Panc1 (cell line): ENCODE results near the gene DMGDH.

Experiments used
- POLR2AphosphoS5 ChIP-seq: IDR thresholded peaks from 2 replicates; pipeline ENCODE4 v1.6.1; 2012; ENCODE audit warnings: mild to moderate bottlenecking, low read depth, low read length, moderate library complexity
- SIN3A ChIP-seq: IDR thresholded peaks from 2 replicates; pipeline ENCODE4 v1.6.1; 2012; ENCODE audit warnings: low read depth, mild to moderate bottlenecking, low read length, moderate library complexity, borderline replicate concordance; ENCODE audit not compliant: insufficient read depth
- TCF7L2 ChIP-seq: IDR thresholded peaks from 2 replicates; pipeline ENCODE4 v1.6.1; 2011; ENCODE audit warnings: mild to moderate bottlenecking, low read depth, low read length, inconsistent platforms
- TF ChIP-seq, protein P1 (sequence below): fragments of 450-650 bp; IDR thresholded peaks from 2 replicates; pipeline ENCODE4 v1.5.1; 2017; ENCODE audit warnings: mild to moderate bottlenecking
- TF ChIP-seq, protein P2 (sequence below), 2 experiments: IDR thresholded peaks; 2 replicates each; pipeline ENCODE4 v1.6.1; 2011 to 2012; ENCODE audit warnings: low read depth in 2 of 2, control low read depth in 1 of 2, low read length in 1 of 2, mild to moderate bottlenecking in 1 of 2, moderate library complexity in 1 of 2; ENCODE audit not compliant: insufficient read depth in 1 of 2

DNA sequence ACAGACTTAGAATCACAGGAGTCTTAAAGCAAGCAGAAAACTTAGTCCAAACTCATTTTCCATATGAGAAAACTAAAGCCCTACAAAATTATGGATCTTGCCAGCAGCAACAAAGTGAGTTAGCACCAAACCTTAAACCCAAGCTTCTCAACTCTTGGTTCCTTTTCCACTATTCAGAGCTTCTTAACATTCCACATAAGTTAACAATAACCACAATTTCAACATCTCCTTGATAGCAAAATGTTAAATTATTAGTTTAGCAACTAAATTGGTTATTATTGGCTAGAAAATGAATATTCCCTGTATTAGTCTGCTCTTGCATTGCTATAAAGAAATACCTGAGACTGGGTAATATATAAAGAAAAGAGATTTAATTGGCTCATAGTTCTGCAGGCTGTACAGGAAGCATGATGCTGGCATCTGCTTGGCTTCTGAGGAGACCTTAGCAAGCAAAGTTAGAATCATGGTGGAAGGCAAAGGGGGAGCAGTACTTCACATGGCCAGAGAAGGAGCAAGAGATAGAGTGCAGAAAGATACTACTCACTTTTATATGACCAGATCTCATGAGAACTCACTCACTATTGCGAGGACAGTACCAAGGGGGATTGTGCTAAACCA, 58.1 kb downstream of the DMGDH start:
- TF ChIP-seq, protein P1, sequence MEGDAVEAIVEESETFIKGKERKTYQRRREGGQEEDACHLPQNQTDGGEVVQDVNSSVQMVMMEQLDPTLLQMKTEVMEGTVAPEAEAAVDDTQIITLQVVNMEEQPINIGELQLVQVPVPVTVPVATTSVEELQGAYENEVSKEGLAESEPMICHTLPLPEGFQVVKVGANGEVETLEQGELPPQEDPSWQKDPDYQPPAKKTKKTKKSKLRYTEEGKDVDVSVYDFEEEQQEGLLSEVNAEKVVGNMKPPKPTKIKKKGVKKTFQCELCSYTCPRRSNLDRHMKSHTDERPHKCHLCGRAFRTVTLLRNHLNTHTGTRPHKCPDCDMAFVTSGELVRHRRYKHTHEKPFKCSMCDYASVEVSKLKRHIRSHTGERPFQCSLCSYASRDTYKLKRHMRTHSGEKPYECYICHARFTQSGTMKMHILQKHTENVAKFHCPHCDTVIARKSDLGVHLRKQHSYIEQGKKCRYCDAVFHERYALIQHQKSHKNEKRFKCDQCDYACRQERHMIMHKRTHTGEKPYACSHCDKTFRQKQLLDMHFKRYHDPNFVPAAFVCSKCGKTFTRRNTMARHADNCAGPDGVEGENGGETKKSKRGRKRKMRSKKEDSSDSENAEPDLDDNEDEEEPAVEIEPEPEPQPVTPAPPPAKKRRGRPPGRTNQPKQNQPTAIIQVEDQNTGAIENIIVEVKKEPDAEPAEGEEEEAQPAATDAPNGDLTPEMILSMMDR, result peak; percentile 15; the same call in 1 of the 2 replicates
- no peak for TF ChIP-seq TCF7L2
- TF ChIP-seq, protein P2, sequence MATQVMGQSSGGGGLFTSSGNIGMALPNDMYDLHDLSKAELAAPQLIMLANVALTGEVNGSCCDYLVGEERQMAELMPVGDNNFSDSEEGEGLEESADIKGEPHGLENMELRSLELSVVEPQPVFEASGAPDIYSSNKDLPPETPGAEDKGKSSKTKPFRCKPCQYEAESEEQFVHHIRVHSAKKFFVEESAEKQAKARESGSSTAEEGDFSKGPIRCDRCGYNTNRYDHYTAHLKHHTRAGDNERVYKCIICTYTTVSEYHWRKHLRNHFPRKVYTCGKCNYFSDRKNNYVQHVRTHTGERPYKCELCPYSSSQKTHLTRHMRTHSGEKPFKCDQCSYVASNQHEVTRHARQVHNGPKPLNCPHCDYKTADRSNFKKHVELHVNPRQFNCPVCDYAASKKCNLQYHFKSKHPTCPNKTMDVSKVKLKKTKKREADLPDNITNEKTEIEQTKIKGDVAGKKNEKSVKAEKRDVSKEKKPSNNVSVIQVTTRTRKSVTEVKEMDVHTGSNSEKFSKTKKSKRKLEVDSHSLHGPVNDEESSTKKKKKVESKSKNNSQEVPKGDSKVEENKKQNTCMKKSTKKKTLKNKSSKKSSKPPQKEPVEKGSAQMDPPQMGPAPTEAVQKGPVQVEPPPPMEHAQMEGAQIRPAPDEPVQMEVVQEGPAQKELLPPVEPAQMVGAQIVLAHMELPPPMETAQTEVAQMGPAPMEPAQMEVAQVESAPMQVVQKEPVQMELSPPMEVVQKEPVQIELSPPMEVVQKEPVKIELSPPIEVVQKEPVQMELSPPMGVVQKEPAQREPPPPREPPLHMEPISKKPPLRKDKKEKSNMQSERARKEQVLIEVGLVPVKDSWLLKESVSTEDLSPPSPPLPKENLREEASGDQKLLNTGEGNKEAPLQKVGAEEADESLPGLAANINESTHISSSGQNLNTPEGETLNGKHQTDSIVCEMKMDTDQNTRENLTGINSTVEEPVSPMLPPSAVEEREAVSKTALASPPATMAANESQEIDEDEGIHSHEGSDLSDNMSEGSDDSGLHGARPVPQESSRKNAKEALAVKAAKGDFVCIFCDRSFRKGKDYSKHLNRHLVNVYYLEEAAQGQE (IDR thresholded peaks at IDR 0.05; ENCODE audit: insufficient read depth in 1 of 2, low read depth in 2 of 2, low read length in 1 of 2), result no peak
- TF ChIP-seq POLR2AphosphoS5, result no peak
- no peak for TF ChIP-seq SIN3A
